ENCODE data around the gene SLC22A4.

DNA sequence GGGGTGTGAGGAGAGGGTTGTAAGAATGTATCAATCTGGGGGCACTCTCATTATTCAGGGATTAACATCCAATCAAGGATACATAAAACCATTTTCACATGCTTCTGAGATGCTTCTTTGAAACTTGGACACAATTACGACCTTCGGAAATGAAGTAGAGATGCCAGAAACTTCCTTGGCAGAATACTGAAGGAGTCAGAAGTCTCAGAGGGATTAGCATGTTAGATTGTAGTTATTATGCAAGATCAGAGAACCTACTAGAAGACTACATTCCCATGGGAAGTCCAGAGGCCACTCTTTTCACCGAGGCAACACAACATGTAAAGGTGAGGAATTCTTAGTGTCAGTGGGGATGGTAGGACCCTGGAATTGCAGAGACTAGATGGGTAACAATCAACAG is 5.1 kb upstream of the SLC22A4 start:
- TF ChIP-seq, protein P1, sequence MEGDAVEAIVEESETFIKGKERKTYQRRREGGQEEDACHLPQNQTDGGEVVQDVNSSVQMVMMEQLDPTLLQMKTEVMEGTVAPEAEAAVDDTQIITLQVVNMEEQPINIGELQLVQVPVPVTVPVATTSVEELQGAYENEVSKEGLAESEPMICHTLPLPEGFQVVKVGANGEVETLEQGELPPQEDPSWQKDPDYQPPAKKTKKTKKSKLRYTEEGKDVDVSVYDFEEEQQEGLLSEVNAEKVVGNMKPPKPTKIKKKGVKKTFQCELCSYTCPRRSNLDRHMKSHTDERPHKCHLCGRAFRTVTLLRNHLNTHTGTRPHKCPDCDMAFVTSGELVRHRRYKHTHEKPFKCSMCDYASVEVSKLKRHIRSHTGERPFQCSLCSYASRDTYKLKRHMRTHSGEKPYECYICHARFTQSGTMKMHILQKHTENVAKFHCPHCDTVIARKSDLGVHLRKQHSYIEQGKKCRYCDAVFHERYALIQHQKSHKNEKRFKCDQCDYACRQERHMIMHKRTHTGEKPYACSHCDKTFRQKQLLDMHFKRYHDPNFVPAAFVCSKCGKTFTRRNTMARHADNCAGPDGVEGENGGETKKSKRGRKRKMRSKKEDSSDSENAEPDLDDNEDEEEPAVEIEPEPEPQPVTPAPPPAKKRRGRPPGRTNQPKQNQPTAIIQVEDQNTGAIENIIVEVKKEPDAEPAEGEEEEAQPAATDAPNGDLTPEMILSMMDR (IDR thresholded peaks at IDR 0.05), result no peak
- TF ChIP-seq POLR2A (IDR thresholded peaks at IDR 0.05), result no peak

All from upper lobe of left lung (tissue), 4 donors.